ENCODE data around the gene CRBN. TPM values are rescaled to one million over a fixed set of nuclear protein-coding genes. Genes with fewer than 3 reads are reported as not detected.

Gene CRBN
- total and polyA plus RNA-seq, 2 of the 13 experiments (the other 11 are each of a cell fraction or from before 2014, with no cell fraction given), result 30.8 to 36.1 TPM

DNA sequence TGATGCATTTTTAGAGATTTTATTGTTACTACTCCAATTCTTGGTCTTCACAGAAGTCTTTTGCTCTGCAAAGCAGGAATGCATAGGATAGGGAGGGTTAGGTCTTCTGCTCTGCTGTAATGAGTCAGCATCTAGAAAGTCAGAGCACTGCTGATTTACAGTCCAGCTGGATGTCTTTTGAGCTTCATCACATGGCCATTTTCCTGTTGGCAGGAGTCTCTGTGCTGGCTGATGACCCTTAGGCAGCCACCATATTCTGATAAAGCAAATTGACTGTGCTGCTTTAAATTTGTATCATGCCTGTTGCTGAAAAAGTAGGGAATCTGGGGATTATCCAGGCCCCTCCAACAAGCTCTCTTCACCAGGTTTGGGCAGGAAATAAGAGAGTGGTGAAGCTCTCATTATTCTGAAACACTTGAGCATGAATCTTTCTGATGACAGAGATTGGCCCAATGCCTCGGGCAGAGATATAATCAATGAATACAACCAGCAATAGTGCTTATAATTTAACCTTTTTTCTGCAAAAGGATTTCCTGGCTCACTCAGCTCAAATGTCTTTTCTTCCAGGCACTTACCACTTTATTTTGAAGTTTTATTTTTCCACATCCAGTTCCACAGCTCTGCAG is 9.7 kb upstream of the CRBN start:
- Histone ChIP-seq H3K4me3 (replicated peaks in 1 of 3; ENCODE audit: insufficient read depth in 1 of 3, low read depth in 2 of 3, low read length in 3 of 3) (no peak overlapping the region), H2AFZ (ENCODE audit: low read length) (no peak overlapping the region), H3K9ac (ENCODE audit: insufficient read depth, low read depth, low read length) (no peak overlapping the region), H3K27me3 (ENCODE audit: control insufficient read depth in 1 of 2, insufficient read depth in 2 of 2, low read length in 2 of 2) (no peaks in the 10 kb centered on the region; a peak in 1 of 5 replicates), H3K36me3 (replicated peaks in 1 of 2; ENCODE audit: control insufficient read depth in 1 of 2, insufficient read depth in 2 of 2, low read length in 2 of 2) (no peaks in the 10 kb centered on the region), H3K9me3 (ENCODE audit: low read length) (no peaks in the 10 kb centered on the region), H3K4me1 (ENCODE audit: insufficient read depth, low read length) (no peaks in the 10 kb centered on the region), H3K79me2 (ENCODE audit: insufficient read depth, low read length) (no peaks in the 10 kb centered on the region), H4K20me1 (ENCODE audit: insufficient read depth, low read length) (no peaks in the 10 kb centered on the region), H3K27ac (ENCODE audit: extremely low read length, insufficient read depth, low read length) (no peak overlapping the region), H3K4me2 (ENCODE audit: low read depth, low read length) (no peak overlapping the region)
- in situ Hi-C loops (cut with HindIII; ENCODE audit: extremely low pct_ligation_motif_present, low pct_unique_long_range_greater_than_20kb) (no loop called here), intact Hi-C loops (cut with micrococcal nuclease; ENCODE audit: unreplicated experiment) (loop anchor here (10.0 kb wide), 1 partner anchor 1484 kb away; no protein-coding TSS in a partner anchor)
- ChIA-PET POLR2A (no interaction called here), CTCF (ENCODE audit: low intra/inter-chr PET ratio, low total read pairs) (no interaction called here)
- no peak for ATAC-seq
- no peak for DNase-seq (ENCODE audit: low spot score)
- no TSS peak for BruUV-seq (replicated peaks)
- TF ChIP-seq ADNP (CRISPR knock-in tag; IDR thresholded peaks at IDR 0.05) (no peak), ZNF768 (CRISPR knock-in tag; IDR thresholded peaks at IDR 0.05) (no peak)
- TF ChIP-seq, protein P1, sequence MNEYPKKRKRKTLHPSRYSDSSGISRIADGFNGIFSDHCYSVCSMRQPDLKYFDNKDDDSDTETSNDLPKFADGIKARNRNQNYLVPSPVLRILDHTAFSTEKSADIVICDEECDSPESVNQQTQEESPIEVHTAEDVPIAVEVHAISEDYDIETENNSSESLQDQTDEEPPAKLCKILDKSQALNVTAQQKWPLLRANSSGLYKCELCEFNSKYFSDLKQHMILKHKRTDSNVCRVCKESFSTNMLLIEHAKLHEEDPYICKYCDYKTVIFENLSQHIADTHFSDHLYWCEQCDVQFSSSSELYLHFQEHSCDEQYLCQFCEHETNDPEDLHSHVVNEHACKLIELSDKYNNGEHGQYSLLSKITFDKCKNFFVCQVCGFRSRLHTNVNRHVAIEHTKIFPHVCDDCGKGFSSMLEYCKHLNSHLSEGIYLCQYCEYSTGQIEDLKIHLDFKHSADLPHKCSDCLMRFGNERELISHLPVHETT (CRISPR knock-in tag; conservative IDR thresholded peaks at IDR 0.05), result no peak
- FAIRE-seq, result no peak
- 9% methylated on average over 1 of the region's 1 CpG for WGBS (ENCODE audit: low lambda C conversion rate)

DNA sequence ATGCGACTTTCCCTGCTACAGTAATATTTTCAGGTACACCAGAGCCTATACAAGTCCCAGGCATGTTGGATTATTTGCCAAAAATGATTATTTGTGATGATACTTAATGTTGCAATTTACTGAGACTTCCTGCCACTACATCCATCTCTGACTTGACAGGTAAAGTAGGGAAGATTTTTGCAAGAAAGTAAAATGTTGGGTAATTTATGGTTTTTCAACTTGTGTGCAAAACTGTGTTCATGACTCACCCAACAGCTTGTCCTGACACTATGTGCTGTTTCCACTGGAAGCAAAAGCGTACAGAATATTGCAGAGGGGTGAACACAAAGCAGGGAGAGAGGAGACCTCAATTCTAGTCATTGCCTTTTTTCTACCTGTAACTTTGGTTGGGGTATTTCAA is 5.4 kb upstream of the CRBN start:
- Histone ChIP-seq H4K20me1 (ENCODE audit: insufficient read depth, low read length) (no peaks in the 10 kb centered on the region), H3K4me2 (ENCODE audit: low read depth, low read length) (no peak overlapping the region), H3K4me1 (ENCODE audit: insufficient read depth, low read length) (peaks cover 3% of the 10 kb centered on the region), H3K9ac (ENCODE audit: insufficient read depth, low read depth, low read length) (no peak overlapping the region), H3K36me3 (replicated peaks in 1 of 2; ENCODE audit: control insufficient read depth in 1 of 2, insufficient read depth in 2 of 2, low read length in 2 of 2) (no peaks in the 10 kb centered on the region), H3K4me3 (replicated peaks in 1 of 3; ENCODE audit: insufficient read depth in 1 of 3, low read depth in 2 of 3, low read length in 3 of 3) (no peak overlapping the region), H2AFZ (ENCODE audit: low read length) (no peak overlapping the region), H3K79me2 (ENCODE audit: insufficient read depth, low read length) (no peaks in the 10 kb centered on the region), H3K27me3 (ENCODE audit: control insufficient read depth in 1 of 2, insufficient read depth in 2 of 2, low read length in 2 of 2) (no peaks in the 10 kb centered on the region), H3K9me3 (ENCODE audit: low read length) (no peaks in the 10 kb centered on the region), H3K27ac (ENCODE audit: extremely low read length, insufficient read depth, low read length) (no peak overlapping the region)
- FAIRE-seq (no peak), DNase-seq (ENCODE audit: low spot score) (no peak), ATAC-seq (no peak)
- CTCF ChIA-PET (ENCODE audit: low intra/inter-chr PET ratio, low total read pairs), result no interaction called here
- WGBS (ENCODE audit: low lambda C conversion rate), result 0% methylated on average over 2 of the region's 2 CpGs
- intact Hi-C loops (cut with micrococcal nuclease; ENCODE audit: unreplicated experiment), result loop anchor here (10.0 kb wide), 1 partner anchor 1480 kb away; no protein-coding TSS in a partner anchor
- BruUV-seq (replicated peaks), result no TSS peak
- in situ Hi-C loops (cut with HindIII; ENCODE audit: extremely low pct_ligation_motif_present, low pct_unique_long_range_greater_than_20kb), result no loop called here
- POLR2A ChIA-PET, result no interaction called here
- TF ChIP-seq, protein P2, sequence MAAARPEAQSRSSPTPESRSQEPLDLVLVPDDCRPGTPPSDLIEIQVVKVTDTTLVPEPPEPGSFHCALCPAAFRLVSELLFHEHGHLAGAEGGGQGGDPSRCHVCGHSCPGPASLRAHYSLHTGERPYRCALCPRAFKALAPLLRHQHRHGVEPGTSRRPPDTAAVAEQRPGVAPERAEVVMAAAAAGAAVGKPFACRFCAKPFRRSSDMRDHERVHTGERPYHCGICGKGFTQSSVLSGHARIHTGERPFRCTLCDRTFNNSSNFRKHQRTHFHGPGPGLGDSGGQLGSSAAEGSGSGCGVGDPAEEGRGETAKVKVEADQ (CRISPR knock-in tag; IDR thresholded peaks at IDR 0.05; ENCODE audit: borderline replicate concordance), result no peak
- TF ChIP-seq, protein P3, sequence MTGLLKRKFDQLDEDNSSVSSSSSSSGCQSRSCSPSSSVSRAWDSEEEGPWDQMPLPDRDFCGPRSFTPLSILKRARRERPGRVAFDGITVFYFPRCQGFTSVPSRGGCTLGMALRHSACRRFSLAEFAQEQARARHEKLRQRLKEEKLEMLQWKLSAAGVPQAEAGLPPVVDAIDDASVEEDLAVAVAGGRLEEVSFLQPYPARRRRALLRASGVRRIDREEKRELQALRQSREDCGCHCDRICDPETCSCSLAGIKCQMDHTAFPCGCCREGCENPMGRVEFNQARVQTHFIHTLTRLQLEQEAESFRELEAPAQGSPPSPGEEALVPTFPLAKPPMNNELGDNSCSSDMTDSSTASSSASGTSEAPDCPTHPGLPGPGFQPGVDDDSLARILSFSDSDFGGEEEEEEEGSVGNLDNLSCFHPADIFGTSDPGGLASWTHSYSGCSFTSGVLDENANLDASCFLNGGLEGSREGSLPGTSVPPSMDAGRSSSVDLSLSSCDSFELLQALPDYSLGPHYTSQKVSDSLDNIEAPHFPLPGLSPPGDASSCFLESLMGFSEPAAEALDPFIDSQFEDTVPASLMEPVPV (CRISPR knock-in tag; IDR thresholded peaks at IDR 0.05), result no peak
- TF ChIP-seq ZNF101 (CRISPR knock-in tag; IDR thresholded peaks at IDR 0.05; ENCODE audit: borderline replicate concordance, low read depth), result no peak
- TF ChIP-seq ZNF432 (CRISPR knock-in tag; IDR thresholded peaks at IDR 0.05; ENCODE audit: borderline replicate concordance), result no peak
- no peak for TF ChIP-seq SUZ12 (IDR thresholded peaks at IDR 0.05; ENCODE audit: low read depth, low read length)
- no peak for TF ChIP-seq TBX2 (CRISPR knock-in tag; IDR thresholded peaks at IDR 0.05; ENCODE audit: borderline replicate concordance)
- no peak for TF ChIP-seq ZNF232 (CRISPR knock-in tag; IDR thresholded peaks at IDR 0.05; ENCODE audit: borderline replicate concordance)
- TF ChIP-seq, protein P4, sequence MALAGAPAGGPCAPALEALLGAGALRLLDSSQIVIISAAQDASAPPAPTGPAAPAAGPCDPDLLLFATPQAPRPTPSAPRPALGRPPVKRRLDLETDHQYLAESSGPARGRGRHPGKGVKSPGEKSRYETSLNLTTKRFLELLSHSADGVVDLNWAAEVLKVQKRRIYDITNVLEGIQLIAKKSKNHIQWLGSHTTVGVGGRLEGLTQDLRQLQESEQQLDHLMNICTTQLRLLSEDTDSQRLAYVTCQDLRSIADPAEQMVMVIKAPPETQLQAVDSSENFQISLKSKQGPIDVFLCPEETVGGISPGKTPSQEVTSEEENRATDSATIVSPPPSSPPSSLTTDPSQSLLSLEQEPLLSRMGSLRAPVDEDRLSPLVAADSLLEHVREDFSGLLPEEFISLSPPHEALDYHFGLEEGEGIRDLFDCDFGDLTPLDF (CRISPR knock-in tag; IDR thresholded peaks at IDR 0.05), result no peak
- no peak for TF ChIP-seq NR2F2 (IDR thresholded peaks at IDR 0.05; ENCODE audit: borderline replicate concordance, low read depth)
- TF ChIP-seq ZMAT3 (CRISPR knock-in tag; conservative IDR thresholded peaks at IDR 0.05), result no peak
- TF ChIP-seq ZNF30 (CRISPR knock-in tag; IDR thresholded peaks at IDR 0.05), result no peak
- no peak for TF ChIP-seq POLR2A (IDR thresholded peaks at IDR 0.05; ENCODE audit: insufficient read depth in 1 of 2, low read depth in 2 of 2, low read length in 2 of 2)

All from HepG2 (cell line).